NCI-H526 treated with DMSO at 0.1 percent for 48 hours (cell line): ENCODE measurements around the gene ARHGEF7.
"Not testable (repeated sequence)": the region's sequence is repeated elsewhere in the genome, so short reads cannot be mapped to it uniquely, and the experiment has no call there.

Experiments used
- DNase-seq: peaks from one replicate; lab custom pipeline; 2025; lab: John Stamatoyannopoulos, UW

ARHGEF7 gene

DNA sequence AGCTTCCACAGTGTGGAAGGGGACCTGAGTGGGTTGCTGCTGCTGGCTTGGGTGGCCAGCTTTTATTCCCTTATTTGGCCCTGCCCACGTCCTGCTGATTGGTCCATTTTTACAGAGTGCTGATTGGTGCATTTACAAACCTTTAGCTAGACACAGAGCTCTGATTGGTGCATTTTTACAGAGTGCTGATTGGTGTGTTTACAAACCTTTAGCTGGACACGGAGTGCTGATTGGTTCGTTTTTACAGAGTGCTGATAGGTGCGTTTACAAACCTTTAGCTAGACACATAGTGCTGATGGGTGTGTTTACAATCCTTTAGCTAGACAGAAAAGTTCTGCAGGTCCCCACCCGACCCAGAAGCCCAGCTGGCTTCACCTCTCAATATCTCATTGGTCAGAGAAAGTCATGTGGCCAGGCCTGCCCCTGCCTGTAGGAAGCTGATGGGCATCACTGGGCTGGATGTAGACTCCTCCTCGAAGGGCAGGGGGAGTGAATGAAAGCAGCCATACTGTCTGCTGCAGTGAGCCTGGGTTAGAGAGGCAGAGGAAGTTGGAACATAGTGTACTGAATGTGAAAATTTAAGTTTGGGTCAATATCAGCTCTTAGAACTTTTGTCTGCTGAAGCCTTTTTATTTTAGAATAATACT lies 83.7 kb downstream of the ARHGEF7 start:
- not testable (repeated sequence) for DNase-seq

DNA sequence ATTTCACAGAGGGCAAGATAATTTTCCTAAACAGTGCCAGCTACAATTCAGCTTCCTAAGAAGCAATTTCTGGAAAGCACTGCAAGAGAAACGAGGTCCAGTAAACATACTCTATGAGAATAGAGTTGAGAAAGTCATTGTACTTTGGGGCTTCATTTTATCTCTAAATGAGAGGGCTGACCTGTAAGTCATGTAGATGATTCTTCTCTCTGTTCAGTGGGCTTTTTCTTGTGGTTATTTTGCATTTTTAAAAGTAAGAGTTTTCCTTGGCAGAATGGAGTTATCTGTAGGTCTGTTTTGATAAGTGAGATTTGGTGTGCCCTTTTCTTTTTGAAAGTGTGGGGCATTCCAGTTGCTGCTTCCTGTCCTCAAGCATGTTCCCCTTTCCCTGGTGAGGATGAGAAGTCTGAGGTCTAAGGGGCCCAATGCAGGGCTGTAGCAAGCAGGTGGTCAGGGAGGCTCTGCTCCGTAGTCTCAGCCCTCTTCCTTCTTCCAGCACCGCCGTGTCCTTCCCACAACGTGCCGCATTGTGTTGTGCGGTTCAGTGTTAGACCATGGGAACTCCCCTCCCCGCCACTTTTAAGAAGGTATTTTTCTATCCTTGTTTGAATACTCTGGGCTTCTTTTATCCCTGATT lies 86.3 kb downstream of the ARHGEF7 start:
- DNase-seq, result no peak

DNA sequence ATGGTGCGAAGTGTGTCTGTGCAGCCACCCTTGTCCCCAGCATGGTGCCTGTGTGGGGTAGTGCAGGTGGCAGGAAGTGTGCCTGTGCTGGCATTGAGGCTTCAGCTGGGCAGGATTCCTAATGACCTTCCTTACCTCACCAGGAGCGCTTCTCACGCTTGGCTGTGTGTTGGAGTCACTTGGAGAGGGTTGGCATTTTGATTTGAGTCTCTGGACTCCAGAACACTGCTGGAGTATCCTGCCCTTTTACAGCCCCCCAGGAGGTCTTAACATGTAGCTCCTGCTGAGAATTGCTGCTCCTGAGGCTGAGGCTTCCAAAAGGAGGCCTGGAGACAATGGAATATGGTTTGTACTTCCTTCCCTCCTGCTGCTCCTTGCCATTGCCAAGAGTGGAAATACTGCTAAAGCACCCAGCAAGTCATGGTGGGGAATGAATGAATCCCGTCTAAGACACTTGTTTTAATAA lies 87.1 kb downstream of the ARHGEF7 start:
- no peak for DNase-seq

DNA sequence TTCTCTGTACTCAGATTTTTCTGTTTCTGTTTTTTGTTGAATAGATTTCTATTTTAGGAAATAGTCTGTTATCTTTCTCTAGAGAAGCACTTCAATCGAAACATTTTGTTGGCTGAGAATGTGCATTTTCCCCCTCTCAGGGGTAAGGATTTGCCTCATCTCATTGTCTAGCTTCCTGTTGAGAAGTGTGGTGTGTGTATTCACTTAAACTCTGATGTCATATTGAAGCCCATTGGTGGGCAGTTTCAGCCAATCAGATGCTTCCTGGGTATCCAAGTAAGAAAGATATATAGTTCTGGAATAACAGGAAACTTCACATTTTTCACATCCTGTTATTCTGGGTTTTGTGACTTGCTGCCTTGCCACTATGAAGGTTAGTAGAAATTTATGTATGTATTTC lies 87.6 kb downstream of the ARHGEF7 start:
- no peak for DNase-seq

DNA sequence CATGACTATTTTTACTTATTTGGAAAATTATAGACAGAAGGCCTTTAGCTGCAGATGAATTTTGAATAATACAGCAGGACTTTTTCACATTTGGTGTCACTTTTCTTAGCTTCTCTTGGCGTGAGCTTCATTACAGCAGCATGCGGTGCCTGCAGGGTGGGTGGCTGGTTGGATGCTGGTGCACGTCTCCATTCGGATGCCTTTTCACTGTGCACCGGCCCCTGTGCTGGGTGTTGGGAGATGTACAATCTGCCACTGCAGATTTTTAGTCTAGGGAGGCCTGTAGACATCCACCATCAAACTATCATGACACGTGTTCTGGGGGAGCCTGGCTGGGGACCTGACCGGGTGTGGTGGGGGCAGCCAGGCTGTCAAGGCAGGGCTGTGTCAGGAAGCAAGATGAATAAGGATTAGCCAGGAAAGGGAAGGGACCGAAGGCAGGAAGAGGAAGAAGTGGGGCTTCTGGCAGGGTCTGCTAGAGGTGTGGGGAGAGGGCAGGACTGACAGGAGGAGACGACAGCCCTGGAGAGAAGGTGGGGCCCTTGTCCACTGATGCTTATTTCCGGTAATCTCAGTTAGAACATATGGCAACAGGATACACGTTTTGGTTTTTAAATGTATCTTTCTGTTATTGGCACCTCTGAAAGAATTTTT lies 88.8 kb downstream of the ARHGEF7 start:
- DNase-seq, result no peak

DNA sequence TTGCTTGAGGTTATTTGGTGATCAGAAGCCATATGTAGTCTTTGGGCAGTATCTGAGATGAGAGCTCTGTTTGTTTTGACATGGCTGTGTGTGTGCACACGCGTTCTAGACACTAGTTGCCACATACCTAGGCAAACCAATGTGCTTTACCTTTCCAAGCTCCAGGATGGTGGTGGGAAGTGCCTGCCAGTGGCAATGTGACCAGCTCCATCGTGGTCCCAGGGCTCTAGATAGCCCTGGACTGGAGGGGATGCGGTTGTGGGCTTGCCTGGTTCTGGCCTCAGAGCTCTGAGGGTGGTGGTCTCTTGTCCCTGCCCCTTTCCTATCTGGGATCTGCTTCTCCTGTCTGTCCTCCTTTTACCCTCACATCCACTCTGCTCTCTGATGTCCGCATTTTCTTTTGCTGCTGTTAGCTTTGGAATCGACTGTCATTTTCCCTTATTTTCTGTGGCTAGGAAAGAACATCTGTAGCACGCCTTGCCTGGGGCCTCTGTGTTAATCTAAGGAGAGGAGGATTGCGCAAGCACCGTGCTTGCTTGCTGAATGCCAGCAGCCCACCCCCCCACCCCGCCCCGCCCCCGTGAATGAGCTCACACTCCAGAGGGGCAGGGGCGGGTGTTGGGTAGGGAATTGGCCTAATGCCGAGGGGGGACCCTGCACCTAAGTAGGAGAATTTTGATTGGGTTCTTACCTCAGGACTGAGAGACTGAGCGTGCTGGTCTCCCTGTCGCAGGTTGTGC lies 89.5 kb downstream of the ARHGEF7 start:
- DNase-seq, result no peak

DNA sequence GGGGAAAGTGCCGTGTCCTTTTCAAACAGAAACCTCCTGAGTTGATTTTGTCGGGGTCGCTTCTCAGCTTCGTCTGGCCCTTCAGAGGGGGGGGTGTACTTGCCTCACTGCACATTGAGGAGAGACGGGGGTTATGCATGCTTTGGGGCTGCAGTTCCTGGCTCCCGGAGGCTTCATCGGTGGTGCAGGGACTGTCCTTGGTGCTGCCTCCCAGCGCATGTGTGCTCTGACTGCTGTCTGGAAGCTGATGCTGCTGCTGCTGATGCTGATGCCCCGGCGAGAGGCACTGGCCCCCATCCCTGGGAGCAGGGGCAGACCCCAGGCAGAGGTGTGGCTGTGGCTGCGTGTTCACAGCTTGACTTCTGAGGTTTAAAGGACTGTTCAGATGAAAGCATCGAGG lies 91.0 kb downstream of the ARHGEF7 start:
- no peak for DNase-seq

DNA sequence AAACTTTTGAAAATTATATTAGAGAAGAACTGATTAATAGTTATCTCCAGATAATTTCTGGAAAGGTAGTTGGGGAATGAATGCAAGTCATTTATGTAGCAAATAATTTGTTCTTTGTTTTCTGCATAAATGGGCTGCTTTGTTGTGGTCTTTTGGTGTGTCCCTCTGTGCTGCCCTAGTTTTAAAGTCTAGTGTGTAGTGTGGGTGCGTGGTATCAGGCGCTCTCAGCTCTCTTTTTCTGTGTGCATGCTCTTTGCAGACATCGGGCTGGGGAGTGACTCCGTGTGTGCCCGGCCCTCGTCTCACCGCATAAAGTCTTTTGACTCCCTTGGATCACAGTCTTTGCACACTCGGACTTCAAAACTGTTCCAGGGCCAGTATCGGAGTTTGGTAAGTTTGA lies 94.5 kb downstream of the ARHGEF7 start:
- DNase-seq, result no peak

DNA sequence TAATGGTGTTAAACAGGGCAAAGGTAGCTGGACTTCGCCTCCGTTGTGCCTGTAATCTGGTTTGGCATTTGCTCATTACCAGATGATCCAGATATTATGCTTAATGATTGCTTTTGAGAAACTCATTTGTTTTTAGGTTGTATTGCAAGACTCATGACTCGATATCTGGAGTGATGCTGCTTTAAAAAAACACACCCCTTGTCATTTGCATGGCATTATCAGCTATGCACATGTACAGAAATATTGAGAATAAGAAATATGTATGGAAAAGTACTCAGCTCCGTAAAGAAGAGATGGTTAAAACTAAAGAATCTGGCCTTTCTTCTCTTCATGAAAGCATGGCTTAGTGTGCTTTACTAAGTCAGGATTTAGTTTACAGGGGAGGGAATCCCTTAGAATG lies 95.0 kb downstream of the ARHGEF7 start:
- no peak for DNase-seq

DNA sequence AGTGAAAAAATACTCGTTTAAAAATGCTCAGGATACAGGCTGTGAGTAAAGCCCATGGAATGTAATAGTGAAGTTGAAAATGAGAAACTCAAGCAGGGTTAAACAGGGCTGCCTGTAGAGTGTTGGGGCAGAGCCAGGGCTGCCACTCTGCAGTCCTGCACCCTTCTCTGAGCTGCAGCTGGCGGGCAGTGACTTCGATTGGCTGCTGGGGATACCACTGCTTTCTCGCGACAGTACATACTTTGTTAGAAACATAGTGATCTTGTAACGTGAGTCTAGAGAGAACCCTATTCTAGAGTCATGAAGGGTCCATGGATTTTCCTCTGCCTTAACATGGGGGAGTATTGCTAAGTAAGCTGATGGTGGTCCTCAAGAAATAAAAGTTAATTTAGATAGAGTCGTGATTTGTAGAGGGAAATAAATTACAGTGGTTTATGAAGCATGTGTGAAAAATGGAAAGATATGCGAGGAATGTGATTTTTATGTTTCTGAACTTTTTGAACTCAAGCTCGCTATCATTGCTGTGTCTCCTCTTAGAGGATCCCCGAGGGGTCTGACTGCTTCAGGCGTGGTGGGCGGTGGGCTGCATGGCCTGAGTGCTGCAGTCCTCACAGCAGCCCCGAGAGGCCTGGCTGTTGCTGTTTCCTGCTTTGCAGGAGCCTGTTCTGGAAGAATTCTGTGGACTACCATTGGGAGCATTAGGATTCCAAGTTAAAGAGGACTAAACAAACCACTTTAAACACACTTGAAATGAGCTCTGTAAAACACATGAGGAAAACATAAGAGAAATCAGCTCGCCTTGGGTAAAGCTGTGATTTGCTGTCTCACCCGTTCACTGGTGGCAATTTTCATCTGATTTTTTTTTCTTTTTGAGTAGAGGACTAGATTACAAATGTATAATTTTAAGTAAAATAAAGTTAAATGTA lies 95.7 kb downstream of the ARHGEF7 start:
- no peak for DNase-seq

DNA sequence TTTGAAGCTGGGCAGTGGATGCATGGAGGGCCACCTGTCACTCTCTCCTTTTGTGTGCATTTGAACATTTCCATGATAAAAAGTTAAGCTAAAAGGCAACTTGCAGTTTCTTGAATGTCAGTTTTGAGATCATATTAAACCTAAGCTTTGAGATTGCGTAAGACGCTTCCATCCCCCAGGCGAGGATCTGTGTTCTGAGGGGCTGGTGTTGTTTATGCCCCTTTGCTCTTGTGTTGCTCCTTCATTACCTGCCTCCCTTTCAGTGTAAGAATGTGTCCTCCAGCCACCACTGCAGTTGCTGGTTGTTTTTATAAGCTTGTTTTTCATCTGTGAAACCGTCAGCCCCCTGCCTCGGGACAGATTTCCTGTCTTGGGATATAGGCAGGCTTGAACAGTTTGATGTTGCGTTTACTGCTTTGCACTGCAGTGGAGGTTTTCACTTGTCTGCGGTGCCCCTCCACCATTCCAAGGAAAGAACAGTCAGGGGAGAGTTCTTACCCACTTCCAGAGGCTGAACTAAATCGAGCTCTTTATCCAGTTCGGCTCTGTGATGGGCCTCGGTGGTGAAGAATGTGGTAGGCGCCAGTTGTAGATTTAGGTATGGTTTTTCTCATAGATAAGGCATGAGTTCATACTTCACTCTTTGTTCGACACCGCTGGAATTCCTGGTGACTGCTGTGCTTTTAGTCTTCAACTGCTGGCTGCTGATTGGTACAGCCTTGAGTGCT lies 96.8 kb downstream of the ARHGEF7 start:
- no peak for DNase-seq

DNA sequence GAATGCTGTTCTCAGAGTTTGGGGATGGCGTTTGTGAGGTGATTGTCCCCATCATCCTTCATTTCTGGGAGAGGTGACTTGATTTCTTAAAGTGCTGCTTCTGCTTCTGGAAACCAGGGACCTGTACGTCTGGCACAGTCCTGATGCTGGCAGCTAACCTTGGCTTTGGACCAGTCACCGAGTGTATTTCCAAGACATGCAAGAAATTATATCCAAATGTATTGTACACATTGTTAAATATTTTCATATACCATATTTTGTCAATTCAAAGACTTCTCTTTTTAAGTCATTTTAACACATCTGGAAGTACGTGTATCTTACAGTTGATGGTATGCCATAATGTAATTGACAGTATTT lies 97.4 kb downstream of the ARHGEF7 start:
- no peak for DNase-seq

DNA sequence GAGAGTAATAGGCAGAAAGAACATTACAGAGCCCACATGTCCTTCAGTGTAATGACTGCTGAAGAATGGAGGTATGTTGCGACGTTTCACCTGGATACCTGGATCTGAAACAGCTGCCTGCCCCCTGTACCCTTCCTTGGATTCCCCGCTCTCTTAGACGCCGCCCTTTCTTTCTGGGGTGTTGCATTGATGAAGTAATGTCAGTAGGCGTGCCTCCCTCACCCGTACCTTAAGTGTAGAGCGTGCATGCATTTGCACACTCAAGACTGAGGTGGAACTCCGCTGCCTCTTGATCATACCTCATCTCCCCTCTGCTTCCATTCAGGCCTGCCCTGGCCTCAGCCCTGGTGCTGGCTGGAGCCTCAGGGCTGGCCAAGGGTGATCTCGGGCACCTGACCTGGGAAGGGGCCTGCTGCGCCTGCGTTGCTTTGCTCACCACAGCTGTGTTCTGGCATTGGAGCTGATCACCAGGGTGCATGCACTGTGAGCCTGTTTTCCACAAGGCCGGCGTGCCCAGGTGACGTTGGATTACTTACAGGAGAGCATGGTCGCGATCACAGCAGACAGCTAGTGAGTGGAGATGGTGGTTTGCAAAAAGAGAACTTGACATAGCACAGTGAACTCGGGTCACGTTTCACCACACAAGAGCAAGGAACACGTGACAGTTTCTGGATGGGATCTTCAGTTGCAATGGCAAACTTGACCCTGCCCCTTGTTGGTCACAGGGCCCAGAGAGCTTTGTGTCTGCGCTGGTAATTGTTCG lies 99.0 kb downstream of the ARHGEF7 start:
- no peak for DNase-seq

DNA sequence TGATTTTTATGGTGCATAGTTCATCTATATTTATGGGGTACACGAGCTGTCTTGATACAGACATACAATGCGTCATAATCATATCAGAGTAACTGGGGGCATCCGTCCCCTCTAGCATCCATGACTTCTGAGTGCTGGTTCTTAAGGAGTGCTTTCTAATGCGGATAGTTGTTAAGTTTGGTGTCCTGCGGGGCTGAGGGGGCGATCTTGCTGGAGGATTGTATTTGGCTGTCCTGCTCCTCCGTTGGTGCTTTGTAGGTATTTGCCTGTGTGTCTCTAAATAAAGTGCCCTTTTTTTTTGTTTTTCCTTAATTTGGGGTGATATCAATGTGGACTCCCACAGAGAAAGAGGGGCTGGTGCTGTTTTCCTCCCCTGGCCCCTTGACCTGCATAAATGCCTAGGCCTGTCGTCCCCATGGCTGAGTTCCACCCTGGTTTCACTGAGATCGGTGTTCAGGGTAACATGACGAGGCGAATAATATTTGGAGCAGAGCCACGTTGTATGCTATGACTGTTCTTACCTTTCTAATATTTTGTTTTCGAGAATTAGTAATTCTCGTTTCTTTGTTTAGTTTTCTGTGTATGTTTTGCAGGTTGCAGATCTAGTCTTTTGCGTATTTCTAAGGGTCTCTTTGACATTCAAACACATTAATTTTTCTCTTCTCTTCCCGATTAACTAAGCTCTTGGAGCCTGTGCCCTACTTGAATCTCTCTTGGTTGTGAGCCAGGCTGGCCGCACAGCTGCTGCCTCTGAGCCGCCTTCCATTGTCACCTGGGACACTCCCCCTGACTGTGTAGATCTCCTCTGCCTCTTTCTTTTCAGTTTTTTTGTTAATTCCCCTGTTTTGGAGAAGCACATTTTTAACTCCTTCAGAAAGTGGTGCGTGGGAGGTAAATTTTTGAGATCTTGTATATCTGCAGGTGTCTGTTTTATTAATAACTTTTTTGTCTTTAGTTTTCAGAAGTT lies 100.3 kb downstream of the ARHGEF7 start:
- no peak for DNase-seq

DNA sequence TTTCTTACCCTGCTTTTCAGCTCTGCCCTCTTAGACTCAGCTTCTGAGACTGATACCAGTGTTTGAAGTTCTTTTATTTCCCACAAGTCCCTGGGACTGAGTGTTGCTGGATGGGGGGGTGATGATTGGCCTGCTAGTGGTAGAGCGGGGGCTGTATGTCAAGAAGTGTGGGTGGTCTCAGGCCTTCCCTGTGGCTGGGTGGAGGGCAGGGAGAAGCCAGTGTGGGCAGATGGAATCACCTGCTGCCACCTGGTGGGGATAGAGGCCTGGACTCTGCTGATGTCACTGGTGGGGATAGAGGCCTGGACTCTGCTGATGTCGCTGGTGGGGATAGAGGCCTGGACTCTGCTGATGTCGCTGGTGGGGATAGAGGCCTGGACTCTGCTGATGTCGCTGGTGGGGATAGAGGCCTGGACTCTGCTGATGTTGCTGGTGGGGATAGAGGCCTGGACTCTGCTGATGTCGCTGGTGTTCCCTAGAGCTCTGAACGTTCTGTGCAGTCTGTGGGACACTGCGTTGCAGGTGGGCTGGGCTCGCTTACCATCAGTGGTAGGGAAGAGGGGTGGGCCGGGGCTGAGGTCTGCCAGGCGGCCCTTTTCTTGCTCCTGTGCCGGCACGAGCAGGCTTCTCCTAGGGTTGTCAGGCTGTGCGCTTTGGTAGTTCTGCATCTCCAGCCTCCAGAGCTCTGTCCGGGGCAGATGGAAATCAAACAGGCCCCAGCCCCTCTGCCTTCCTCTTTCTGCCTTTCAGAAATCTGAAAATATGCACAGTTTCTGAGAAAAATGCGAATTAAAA lies 101.3 kb downstream of the ARHGEF7 start:
- DNase-seq, result no peak

DNA sequence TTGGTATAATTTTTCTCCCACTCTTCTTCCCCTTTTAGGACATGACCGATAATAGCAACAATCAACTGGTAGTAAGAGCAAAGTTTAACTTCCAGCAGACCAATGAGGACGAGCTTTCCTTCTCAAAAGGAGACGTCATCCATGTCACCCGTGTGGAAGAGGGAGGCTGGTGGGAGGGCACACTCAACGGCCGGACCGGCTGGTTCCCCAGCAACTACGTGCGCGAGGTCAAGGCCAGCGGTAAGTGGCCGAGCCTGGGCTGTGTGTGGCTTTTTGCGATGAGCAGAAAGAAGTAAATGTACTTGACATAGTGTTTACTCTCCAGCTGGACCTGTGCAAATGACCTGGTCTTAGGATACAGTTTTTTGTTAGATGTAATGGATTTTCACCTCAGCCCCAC lies 102.5 kb downstream of the ARHGEF7 start:
- no peak for DNase-seq

DNA sequence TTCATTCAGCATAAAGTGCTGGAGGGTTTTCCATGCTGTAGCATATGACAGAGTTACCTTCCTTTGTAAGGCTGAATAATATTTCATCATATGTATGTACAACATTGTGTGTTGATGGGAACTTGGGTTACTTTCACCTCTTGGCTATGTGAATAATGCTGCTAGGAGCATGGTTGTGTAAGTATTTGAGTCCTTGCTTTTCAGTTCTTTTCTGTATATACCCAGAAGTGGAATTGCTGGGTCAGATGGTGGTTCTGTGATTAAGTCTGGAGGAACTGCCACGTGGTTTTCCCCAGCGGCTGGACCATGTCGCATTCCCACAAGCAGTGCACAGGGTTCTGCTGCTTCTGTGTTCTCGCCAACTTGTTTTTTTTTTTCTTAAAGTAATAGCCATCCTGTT lies 104.2 kb downstream of the ARHGEF7 start:
- no peak for DNase-seq

DNA sequence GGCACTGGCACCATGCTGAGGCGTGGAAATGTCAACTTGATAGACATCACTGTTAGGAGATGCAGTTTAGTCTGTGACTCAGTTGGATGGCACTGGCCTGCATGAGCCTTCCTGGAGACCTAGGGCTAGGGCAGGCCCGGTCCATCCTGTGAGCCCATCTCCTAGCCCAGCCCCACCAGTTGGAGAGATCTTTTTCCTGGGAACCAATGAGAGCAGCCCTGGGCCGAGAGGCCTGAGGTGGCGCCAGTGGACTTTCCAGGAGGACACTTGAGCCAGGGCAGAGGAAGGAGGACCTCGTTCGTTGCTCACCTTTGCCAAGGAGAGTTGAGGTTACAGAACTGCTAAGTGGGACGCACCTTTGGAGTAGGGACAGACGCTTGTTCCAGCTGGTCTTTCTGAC lies 104.8 kb downstream of the ARHGEF7 start:
- DNase-seq, result no peak
